Measurements from ENCODE around the gene NR5A2.

GRCh38 chr1:200037904-200038303 is 10.4 kb downstream of the NR5A2 start:
- no peak for TF ChIP-seq RBAK (tag by site-specific recombination; IDR thresholded peaks at IDR 0.05)
- no peak for TF ChIP-seq ZBTB21 (tag by site-specific recombination; IDR thresholded peaks at IDR 0.05)
- TF ChIP-seq ZNF26 (tag by site-specific recombination; IDR thresholded peaks at IDR 0.05), result no peak
- no peak for TF ChIP-seq ZNF114 (tag by site-specific recombination; IDR thresholded peaks at IDR 0.05)
- no peak for TF ChIP-seq ZNF704 (tag by site-specific recombination; IDR thresholded peaks at IDR 0.05)
- TF ChIP-seq CTCF (tag by site-specific recombination; IDR thresholded peaks at IDR 0.05), result no peak
- TF ChIP-seq ZBTB44 (tag by site-specific recombination; IDR thresholded peaks at IDR 0.05), result no peak
- no peak for TF ChIP-seq REST (tag by site-specific recombination; IDR thresholded peaks at IDR 0.05)
- TF ChIP-seq ZNF473 (tag by site-specific recombination; IDR thresholded peaks at IDR 0.05), result no peak
- TF ChIP-seq ZNF362 (tag by site-specific recombination; IDR thresholded peaks at IDR 0.05), result no peak
- no peak for TF ChIP-seq ZNF24 (tag by site-specific recombination; IDR thresholded peaks at IDR 0.05)
- TF ChIP-seq KLF9 (tag by site-specific recombination; IDR thresholded peaks at IDR 0.05; ENCODE audit: low read depth), result no peak

All from HEK293 (cell line).